ENCODE results near the gene MYO9B. TPM values are rescaled to one million over a fixed set of nuclear protein-coding genes. Genes with fewer than 3 reads are reported as not detected.

Gene MYO9B
- total and polyA plus RNA-seq, 2 donors, result 28.2 to 103 TPM

DNA sequence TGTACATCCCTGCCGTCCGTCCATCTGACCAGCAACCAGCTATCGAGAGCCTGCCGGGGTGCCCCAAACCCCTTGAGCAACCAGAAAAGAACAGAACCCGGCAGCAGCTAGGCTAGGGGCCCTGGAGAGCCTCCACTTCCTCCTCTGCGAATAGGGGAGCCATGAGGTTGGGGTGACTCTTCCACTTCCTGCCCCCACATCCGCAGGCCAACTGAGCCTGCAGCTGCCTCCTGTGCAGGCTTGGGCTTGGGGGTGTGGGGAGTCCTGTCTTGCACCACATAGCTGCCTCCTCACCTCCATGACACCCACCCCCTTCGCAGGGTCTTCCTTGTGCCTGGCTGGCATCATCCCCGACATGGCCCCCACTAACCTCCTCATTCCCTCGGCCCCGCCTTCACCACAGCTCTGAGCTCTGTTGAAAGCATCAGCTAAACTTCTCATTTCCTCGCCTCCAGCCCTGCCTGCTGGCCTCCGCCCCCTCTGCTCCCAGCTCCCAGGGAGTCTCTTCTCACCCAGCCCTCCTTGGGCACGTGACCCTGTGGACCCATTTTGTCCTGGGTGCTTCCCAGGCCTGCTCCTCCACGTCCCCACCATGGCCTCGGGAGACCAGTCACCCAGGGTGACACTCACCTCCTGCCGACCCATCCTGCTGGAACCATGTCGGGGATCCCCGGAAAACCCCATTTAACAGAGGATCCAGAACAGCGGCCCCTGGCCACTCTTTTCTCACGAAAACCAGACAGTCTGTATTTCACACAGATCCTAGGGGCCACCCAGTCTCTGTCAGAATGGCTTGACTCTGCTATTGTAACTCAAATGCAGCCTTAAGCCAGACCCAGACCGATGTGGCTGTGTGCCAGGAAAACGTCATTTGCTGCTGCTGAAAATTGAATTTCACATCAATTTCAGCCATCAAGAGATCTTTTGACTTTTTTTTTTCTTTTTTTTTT lies 50.4 kb downstream of the MYO9B start:
- WGBS, result 16% methylated on average over 23 of the region's 23 CpGs
- Histone ChIP-seq H3K27ac (ENCODE audit: low read depth in 1 of 2, low read length in 1 of 2) (peak overlapping the region; percentile 98 to 100), H3K9me3 (ENCODE audit: control insufficient read depth in 2 of 2, insufficient read depth in 1 of 2, low read length in 1 of 2) (peaks cover 0 to 8% of the 10 kb centered on the region in 2 donors), H3K4me3 (ENCODE audit: low read length in 2 of 2) (peak overlapping the region; percentile 31 to 41), H3K27me3 (ENCODE audit: control insufficient read depth in 2 of 2, insufficient read depth in 1 of 2, low read length in 1 of 2) (no peaks in the 10 kb centered on the region), H3K36me3 (ENCODE audit: control insufficient read depth in 2 of 2, insufficient read depth in 2 of 2, low read length in 1 of 2) (peaks cover 13 to 14% of the 10 kb centered on the region in 2 donors), H3K4me1 (ENCODE audit: control insufficient read depth in 2 of 2, insufficient read depth in 2 of 2, low read length in 2 of 2) (peaks cover 10 to 41% of the 10 kb centered on the region in 2 donors)
- DNase-seq (ENCODE audit: low read depth in 6 of 9, low spot score in 9 of 9), result peak; percentile 56 to 92 (median 74)

DNA sequence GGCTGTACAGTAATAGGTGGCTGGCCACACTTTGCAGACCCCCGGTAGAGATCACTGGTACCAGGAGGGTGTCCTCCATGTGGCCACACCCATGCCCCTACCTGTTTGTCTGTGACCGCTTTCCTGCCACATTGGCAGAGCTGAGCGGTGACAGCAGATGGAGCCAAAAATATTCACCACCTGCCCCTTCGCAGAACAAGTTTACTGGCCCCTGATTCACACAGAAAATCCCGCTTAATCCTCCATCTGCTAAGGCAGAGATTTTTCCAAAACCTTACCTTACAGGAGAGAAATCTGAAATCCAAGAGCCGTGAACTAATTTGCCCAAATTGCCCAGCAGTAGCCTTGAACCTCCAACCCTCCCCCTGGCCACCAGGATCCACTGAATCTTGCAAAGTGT lies 52.1 kb downstream of the MYO9B start:
- Histone ChIP-seq H3K9me3 (ENCODE audit: control insufficient read depth in 2 of 2, insufficient read depth in 1 of 2, low read length in 1 of 2) (peaks cover 0 to 8% of the 10 kb centered on the region in 2 donors), H3K4me3 (ENCODE audit: low read length in 2 of 2) (no peak overlapping the region), H3K27me3 (ENCODE audit: control insufficient read depth in 2 of 2, insufficient read depth in 1 of 2, low read length in 1 of 2) (no peaks in the 10 kb centered on the region), H3K36me3 (ENCODE audit: control insufficient read depth in 2 of 2, insufficient read depth in 2 of 2, low read length in 1 of 2) (peaks cover 8 to 13% of the 10 kb centered on the region in 2 donors), H3K4me1 (ENCODE audit: control insufficient read depth in 2 of 2, insufficient read depth in 2 of 2, low read length in 2 of 2) (peaks cover 10 to 37% of the 10 kb centered on the region in 2 donors), H3K27ac (ENCODE audit: low read depth in 1 of 2, low read length in 1 of 2) (no peak overlapping the region)
- no peak for DNase-seq (ENCODE audit: low read depth in 6 of 9, low spot score in 9 of 9)
- 96% methylated on average over 6 of the region's 6 CpGs for WGBS

DNA sequence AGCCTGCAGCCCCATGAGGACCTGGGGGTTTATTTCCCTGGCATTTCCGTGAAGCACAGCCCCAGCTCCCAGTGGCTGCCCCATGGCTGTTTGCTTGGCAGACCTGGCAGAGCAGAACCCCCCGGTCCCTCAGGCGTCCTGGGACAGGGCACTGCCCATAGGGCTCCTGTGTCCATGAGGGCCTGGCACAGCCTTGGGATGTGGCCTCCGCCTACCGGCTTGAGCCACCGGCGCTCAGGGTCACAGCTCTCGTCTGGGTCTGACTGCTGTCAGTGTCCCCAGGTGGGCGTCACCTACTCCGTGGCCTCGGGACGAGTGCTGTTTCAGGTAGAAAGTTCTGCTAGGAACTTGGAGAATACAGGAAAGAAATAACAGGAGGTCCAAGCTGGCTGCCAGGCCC lies 52.8 kb downstream of the MYO9B start:
- H3K36me3 ChIP-seq (ENCODE audit: control insufficient read depth in 2 of 2, insufficient read depth in 2 of 2, low read length in 1 of 2), result peaks cover 7 to 13% of the 10 kb centered on the region in 2 donors
- WGBS, result over 99% methylated on average over 12 of the region's 12 CpGs
- H3K27me3 ChIP-seq (ENCODE audit: control insufficient read depth in 2 of 2, insufficient read depth in 1 of 2, low read length in 1 of 2), result no peaks in the 10 kb centered on the region
- H3K9me3 ChIP-seq (ENCODE audit: control insufficient read depth in 2 of 2, insufficient read depth in 1 of 2, low read length in 1 of 2), result peaks cover 0 to 7% of the 10 kb centered on the region in 2 donors
- peaks cover 10 to 31% of the 10 kb centered on the region in 2 donors for H3K4me1 ChIP-seq (ENCODE audit: control insufficient read depth in 2 of 2, insufficient read depth in 2 of 2, low read length in 2 of 2)
- no peak overlapping the region for H3K4me3 ChIP-seq (ENCODE audit: low read length in 2 of 2)
- no peak overlapping the region for H3K27ac ChIP-seq (ENCODE audit: low read depth in 1 of 2, low read length in 1 of 2)
- DNase-seq (ENCODE audit: low read depth in 6 of 9, low spot score in 9 of 9), result no peak

DNA sequence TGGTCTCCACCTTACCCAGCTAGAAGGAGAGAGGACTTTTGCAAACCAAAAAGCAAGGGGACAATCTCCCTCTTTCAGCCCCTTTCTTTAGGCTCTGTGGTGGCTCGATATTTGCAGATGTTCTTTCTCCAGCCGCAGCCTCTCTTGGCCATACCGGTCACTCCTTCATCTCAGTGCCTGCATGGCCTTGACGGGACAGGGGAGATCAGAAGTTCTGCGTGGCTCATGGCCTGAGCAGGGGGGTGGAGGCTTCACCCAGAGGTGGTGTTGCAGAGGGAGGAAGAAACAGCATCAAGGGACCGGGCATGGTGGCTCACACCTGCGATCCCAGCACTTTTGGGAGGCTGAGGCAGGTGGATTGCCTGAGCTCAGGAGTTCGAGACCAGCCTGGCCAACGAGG lies 53.2 kb downstream of the MYO9B start:
- no peak overlapping the region for H3K4me3 ChIP-seq (ENCODE audit: low read length in 2 of 2)
- DNase-seq (ENCODE audit: low read depth in 6 of 9, low spot score in 9 of 9), result no peak
- H3K9me3 ChIP-seq (ENCODE audit: control insufficient read depth in 2 of 2, insufficient read depth in 1 of 2, low read length in 1 of 2), result peaks cover 0 to 3% of the 10 kb centered on the region in 2 donors
- peaks cover 10 to 28% of the 10 kb centered on the region in 2 donors for H3K4me1 ChIP-seq (ENCODE audit: control insufficient read depth in 2 of 2, insufficient read depth in 2 of 2, low read length in 2 of 2)
- H3K36me3 ChIP-seq (ENCODE audit: control insufficient read depth in 2 of 2, insufficient read depth in 2 of 2, low read length in 1 of 2), result peaks cover 4 to 13% of the 10 kb centered on the region in 2 donors
- no peak overlapping the region for H3K27ac ChIP-seq (ENCODE audit: low read depth in 1 of 2, low read length in 1 of 2)
- WGBS, result 97% methylated on average over 9 of the region's 9 CpGs
- no peaks in the 10 kb centered on the region for H3K27me3 ChIP-seq (ENCODE audit: control insufficient read depth in 2 of 2, insufficient read depth in 1 of 2, low read length in 1 of 2)

DNA sequence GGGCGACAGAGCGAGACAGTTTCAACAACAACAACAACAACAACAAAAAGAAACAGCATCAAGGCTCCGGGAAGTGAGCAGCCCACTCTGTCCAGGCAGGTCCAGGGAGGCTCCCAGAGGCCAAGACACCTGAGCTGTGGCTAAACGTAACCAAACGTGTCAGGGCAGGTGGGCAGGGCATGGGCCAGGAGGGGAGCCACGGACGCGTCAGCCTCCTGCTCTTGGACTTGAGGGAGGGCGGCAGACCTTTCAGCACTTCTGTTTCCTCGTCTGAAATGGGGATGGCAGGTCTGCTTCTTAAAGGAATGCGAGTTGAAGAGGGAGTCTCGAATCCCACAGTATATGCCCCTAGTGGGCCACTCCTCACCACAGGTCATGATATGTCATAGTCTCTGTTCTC lies 53.8 kb downstream of the MYO9B start:
- no peak for DNase-seq (ENCODE audit: low read depth in 6 of 9, low spot score in 9 of 9)
- no peaks in the 10 kb centered on the region for H3K27me3 ChIP-seq (ENCODE audit: control insufficient read depth in 2 of 2, insufficient read depth in 1 of 2, low read length in 1 of 2)
- H3K4me1 ChIP-seq (ENCODE audit: control insufficient read depth in 2 of 2, insufficient read depth in 2 of 2, low read length in 2 of 2), result peaks cover 10 to 22% of the 10 kb centered on the region in 2 donors
- WGBS, result 91% methylated on average over 12 of the region's 12 CpGs
- H3K36me3 ChIP-seq (ENCODE audit: control insufficient read depth in 2 of 2, insufficient read depth in 2 of 2, low read length in 1 of 2), result peaks cover 3 to 13% of the 10 kb centered on the region in 2 donors
- H3K27ac ChIP-seq (ENCODE audit: low read depth in 1 of 2, low read length in 1 of 2), result no peak overlapping the region
- H3K4me3 ChIP-seq (ENCODE audit: low read length in 2 of 2), result no peak overlapping the region
- H3K9me3 ChIP-seq (ENCODE audit: control insufficient read depth in 2 of 2, insufficient read depth in 1 of 2, low read length in 1 of 2), result no peaks in the 10 kb centered on the region

DNA sequence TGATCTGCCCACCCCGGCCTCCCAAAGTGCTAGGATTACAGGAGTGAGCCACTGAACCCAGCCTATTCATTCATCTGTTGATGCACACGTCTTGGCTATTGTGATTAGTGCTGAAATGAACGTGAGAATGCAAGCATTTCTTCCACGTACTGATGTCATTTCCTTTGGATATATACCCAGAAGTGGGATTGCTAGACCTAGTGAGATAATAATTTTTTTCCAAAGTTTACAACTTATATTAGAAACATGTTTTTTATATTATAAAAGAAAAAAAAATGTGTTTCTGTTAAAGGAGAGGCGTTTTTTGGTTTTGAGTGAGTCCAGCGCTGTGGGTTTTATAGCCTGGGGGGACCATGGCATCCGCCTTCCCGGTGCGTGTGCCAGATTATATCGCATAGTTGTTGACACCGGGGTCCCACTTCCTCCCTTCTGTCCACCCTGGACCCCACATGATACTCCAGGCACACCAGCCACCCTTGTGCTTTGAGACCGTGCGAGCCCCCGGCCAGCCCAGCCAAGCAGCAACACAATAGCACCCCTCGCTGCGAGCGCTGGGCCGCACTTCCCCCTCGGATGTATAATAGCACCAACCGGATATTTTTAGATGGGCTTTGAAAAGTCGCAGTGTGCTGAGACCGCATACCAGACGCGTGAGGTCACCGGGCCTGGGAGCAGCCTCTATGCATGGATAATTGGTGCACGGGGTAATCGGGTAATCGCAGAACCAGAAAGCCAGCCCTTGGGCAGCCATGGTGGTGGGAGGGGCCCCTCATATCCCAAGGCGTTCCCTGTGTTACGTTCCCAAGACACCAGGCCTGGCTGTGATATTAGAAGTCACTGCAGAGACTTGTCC lies 59.6 kb downstream of the MYO9B start:
- H3K4me3 ChIP-seq (ENCODE audit: low read length in 2 of 2), result no peak overlapping the region
- H3K9me3 ChIP-seq (ENCODE audit: control insufficient read depth in 2 of 2, insufficient read depth in 1 of 2, low read length in 1 of 2), result no peaks in the 10 kb centered on the region
- DNase-seq (ENCODE audit: low read depth in 6 of 9, low spot score in 9 of 9), result peak in 4 of 9 donors; percentile 22 to 62 (median 36)
- WGBS, result 25% methylated on average over 30 of the region's 30 CpGs
- H3K27ac ChIP-seq (ENCODE audit: low read depth in 1 of 2, low read length in 1 of 2), result peak overlapping the region; percentile 57 to 84
- peaks cover 5 to 14% of the 10 kb centered on the region in 2 donors for H3K4me1 ChIP-seq (ENCODE audit: control insufficient read depth in 2 of 2, insufficient read depth in 2 of 2, low read length in 2 of 2)
- peaks cover 2 to 6% of the 10 kb centered on the region in 2 donors for H3K36me3 ChIP-seq (ENCODE audit: control insufficient read depth in 2 of 2, insufficient read depth in 2 of 2, low read length in 1 of 2)
- H3K27me3 ChIP-seq (ENCODE audit: control insufficient read depth in 2 of 2, insufficient read depth in 1 of 2, low read length in 1 of 2), result no peaks in the 10 kb centered on the region

DNA sequence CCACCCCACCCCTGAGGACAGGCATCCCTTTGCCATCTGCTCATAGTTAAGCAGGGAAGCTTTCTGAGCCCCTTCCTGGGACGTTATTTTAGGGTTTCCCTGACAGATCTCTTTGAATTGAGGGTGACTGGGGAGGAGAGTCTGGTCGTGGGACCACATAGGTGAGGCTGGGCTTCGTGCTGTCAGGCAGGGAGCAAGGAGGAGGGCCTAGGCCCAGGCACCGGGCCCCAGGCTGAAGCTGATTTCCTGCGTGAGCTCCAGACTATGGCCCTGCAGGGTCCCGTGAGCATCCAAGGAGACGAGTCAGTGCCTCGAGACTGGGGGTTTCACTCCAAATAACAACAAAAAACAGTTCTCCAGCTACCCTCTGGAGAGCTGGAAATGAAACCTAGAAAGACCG lies 60.4 kb downstream of the MYO9B start:
- Histone ChIP-seq H3K27me3 (ENCODE audit: control insufficient read depth in 2 of 2, insufficient read depth in 1 of 2, low read length in 1 of 2) (no peaks in the 10 kb centered on the region), H3K4me3 (ENCODE audit: low read length in 2 of 2) (no peak overlapping the region), H3K4me1 (ENCODE audit: control insufficient read depth in 2 of 2, insufficient read depth in 2 of 2, low read length in 2 of 2) (peaks cover 5 to 14% of the 10 kb centered on the region in 2 donors), H3K36me3 (ENCODE audit: control insufficient read depth in 2 of 2, insufficient read depth in 2 of 2, low read length in 1 of 2) (peaks cover 2 to 6% of the 10 kb centered on the region in 2 donors), H3K27ac (ENCODE audit: low read depth in 1 of 2, low read length in 1 of 2) (peak overlapping the region; percentile 19 to 57), H3K9me3 (ENCODE audit: control insufficient read depth in 2 of 2, insufficient read depth in 1 of 2, low read length in 1 of 2) (no peaks in the 10 kb centered on the region)
- 88% methylated on average over 9 of the region's 9 CpGs for WGBS
- no peak for DNase-seq (ENCODE audit: low read depth in 6 of 9, low spot score in 9 of 9)

DNA sequence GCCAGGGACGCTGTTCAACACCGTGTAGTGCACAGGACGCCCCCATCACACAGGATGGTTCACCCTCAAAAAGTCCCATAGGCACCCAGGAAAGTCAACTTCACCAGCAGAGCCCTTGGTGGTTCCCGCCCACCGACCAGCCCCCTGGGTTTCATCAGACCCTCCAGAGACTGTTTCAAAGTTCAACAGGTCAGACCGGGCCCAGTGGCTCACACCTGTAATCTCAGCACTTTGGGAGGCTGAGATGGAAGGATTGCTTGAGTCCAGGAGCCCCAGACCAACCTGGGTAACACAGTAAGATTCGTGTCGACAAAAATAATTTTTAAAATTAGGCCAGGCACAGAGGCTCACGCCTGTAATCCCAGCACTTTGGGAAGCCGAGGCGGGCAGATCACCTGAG lies 61.0 kb downstream of the MYO9B start:
- Histone ChIP-seq H3K4me1 (ENCODE audit: control insufficient read depth in 2 of 2, insufficient read depth in 2 of 2, low read length in 2 of 2) (peaks cover 5 to 14% of the 10 kb centered on the region in 2 donors), H3K4me3 (ENCODE audit: low read length in 2 of 2) (no peak overlapping the region), H3K36me3 (ENCODE audit: control insufficient read depth in 2 of 2, insufficient read depth in 2 of 2, low read length in 1 of 2) (peaks cover 2 to 9% of the 10 kb centered on the region in 2 donors), H3K27ac (ENCODE audit: low read depth in 1 of 2, low read length in 1 of 2) (no peak overlapping the region), H3K9me3 (ENCODE audit: control insufficient read depth in 2 of 2, insufficient read depth in 1 of 2, low read length in 1 of 2) (no peaks in the 10 kb centered on the region), H3K27me3 (ENCODE audit: control insufficient read depth in 2 of 2, insufficient read depth in 1 of 2, low read length in 1 of 2) (no peaks in the 10 kb centered on the region)
- DNase-seq (ENCODE audit: low read depth in 6 of 9, low spot score in 9 of 9), result no peak
- WGBS, result 97% methylated on average over 11 of the region's 11 CpGs

Measured in thymus (tissue), 11 donors.